Transverse colon (tissue), 4 donors: ENCODE data around the gene FAM83F. TPM values are rescaled to one million over a fixed set of nuclear protein-coding genes. Genes with fewer than 3 reads are reported as not detected.

Source experiments
- DNase-seq: peaks from one replicate; pipeline ENCODE4 v3.0.0-alpha.2; 2019
- H3K27ac ChIP-seq, 4 donors: fragments of 200-600 bp; sonication (generic); 2 replicates each; pipeline ENCODE4 v1.5.1; 2016 to 2018; ENCODE audit warnings: inconsistent platforms in 4 of 4
- H3K27me3 ChIP-seq: fragments of 200-600 bp; sonication (generic); 2 replicates; pipeline ENCODE4 v1.5.1; 2017; ENCODE audit warnings: inconsistent platforms
- H3K36me3 ChIP-seq, 4 donors: fragments of 200-600 bp; sonication (generic); 2 replicates each; pipeline ENCODE4 v1.5.1; 2017 to 2019; ENCODE audit warnings: inconsistent platforms in 4 of 4
- H3K4me1 ChIP-seq, 4 donors: fragments of 200-600 bp; sonication (generic); 2 replicates each; pipeline ENCODE4 v1.5.1; 2017 to 2020; ENCODE audit warnings: inconsistent platforms in 4 of 4
- H3K4me3 ChIP-seq, 4 donors: fragments of 200-600 bp; sonication (generic); 1 replicate in 1 of 4; 2 replicates in 3 of 4; pipeline versions ENCODE4 v1.5.1 to v1.6.1; 2017 to 2019; ENCODE audit warnings: inconsistent platforms in 4 of 4
- H3K9me3 ChIP-seq, 2 donors: fragments of 200-600 bp; sonication (generic); 2 replicates each; pipeline ENCODE4 v1.5.1; 2017 to 2019; ENCODE audit warnings: inconsistent platforms in 2 of 2
- CTCF ChIP-seq, 5 experiments: fragments of 200-600 bp in 3 of 5; fragments of 450-650 bp in 2 of 5; sonication (generic) in 3 of 5; IDR thresholded peaks; 1 replicate in 2 of 5; 2 replicates in 3 of 5; pipeline ENCODE4 v1.5.1; 2016 to 2017; ENCODE audit warnings: antibody characterized with exemption in 5 of 5, inconsistent platforms in 3 of 5, mild to moderate bottlenecking in 2 of 5, moderate library complexity in 1 of 5
- EP300 ChIP-seq: sonication (generic); formaldehyde crosslinking; IDR thresholded peaks from one replicate; pipeline ENCODE4 v1.6.1; 2017; ENCODE audit warnings: antibody characterized with exemption, low read depth
- POLR2A ChIP-seq: fragments of 450-650 bp; IDR thresholded peaks from one replicate; pipeline ENCODE4 v1.6.1; 2016; ENCODE audit warnings: antibody characterized with exemption, mild to moderate bottlenecking, moderate library complexity
- POLR2AphosphoS5 ChIP-seq, 3 donors: sonication (generic); formaldehyde crosslinking; IDR thresholded peaks; one replicate each; pipeline ENCODE4 v1.6.1; 2016; ENCODE audit warnings: antibody characterized with exemption in 3 of 3
- WGBS, 2 donors: methylation state at CpG; one replicate each; pipeline ENCODE4 v1.1.5; 2018; ENCODE audit warnings: low coverage in 1 of 2; 5-methylcytosine and 5-hydroxymethylcytosine counted together
- in situ Hi-C, 4 donors: fragments of 200-750 bp; cut with MboI; loops; one replicate each; pipeline versions ENCODE4 v1.15.0 to v1.15.1; 2017; ENCODE audit warnings: low sequenced_read_pairs in 3 of 4, low pct_ligation_motif_present in 1 of 4, low pct_unique_long_range_greater_than_20kb in 1 of 4
- intact Hi-C: fragments of 100-400 bp; cut with DNase I; formaldehyde crosslinking; loops from one replicate; pipeline ENCODE4 v1.15.1; 2023; ENCODE audit warnings: low total_unique reads
- total RNA-seq, 4 donors: library from RNA; depleted of rRNA; stranded (reverse); fragments of >200 nt; gene quantifications; one replicate each; pipeline ENCODE4 v1.1.0, GENCODE V29; 2016

FAM83F gene
- total RNA-seq, 4 donors from 2014 or later = 18.7 to 36.3 (median 25.4) TPM

GRCh38 chr22:40033586-40034380 is 39.0 kb downstream of the FAM83F start:
- H3K9me3 ChIP-seq = no peaks in the 10 kb centered on the region
- TF ChIP-seq EP300 (no peak), POLR2A (no peak), POLR2AphosphoS5 (IDR thresholded peaks at IDR 0.05) (no peak), CTCF (IDR thresholded peaks at IDR 0.05) (no peak)
- H3K27ac ChIP-seq = no peak overlapping the region
- in situ Hi-C loops (loop anchor here (5.0 to 10.0 kb wide), 4 partner anchors 486 to 499 kb away; partner anchors contain the start of gene RPS19BP1 (in 1 of the 4)), intact Hi-C loops (no loop called here)
- H3K4me1 ChIP-seq = no peaks in the 10 kb centered on the region
- H3K36me3 ChIP-seq = no peaks in the 10 kb centered on the region
- H3K27me3 ChIP-seq = no peaks in the 10 kb centered on the region
- 68% methylated on average over 12 of the region's 12 CpGs; no CpG with 5 or more reads in 1 of the 2 donors for WGBS, 2 donors
- no peak for DNase-seq
- H3K4me3 ChIP-seq = no peak overlapping the region

GRCh38 chr22:40035351-40035750 is 40.6 kb downstream of the FAM83F start:
- in situ Hi-C loops (loop anchor here in 2 of 4 donors (10.0 kb wide), 2 partner anchors 491 to 501 kb away; partner anchors contain the start of gene RPS19BP1 (in 1 of the 2)), intact Hi-C loops (no loop called here)
- no peak for TF ChIP-seq CTCF (IDR thresholded peaks at IDR 0.05)
- TF ChIP-seq EP300 = no peak
- TF ChIP-seq POLR2A = no peak
- TF ChIP-seq POLR2AphosphoS5 (IDR thresholded peaks at IDR 0.05) = no peak
- Histone ChIP-seq H3K36me3 (no peaks in the 10 kb centered on the region), H3K4me3 (no peak overlapping the region), H3K27ac (no peak overlapping the region), H3K27me3 (peaks cover 3% of the 10 kb centered on the region), H3K9me3 (no peaks in the 10 kb centered on the region), H3K4me1 (no peaks in the 10 kb centered on the region)
- no peak for DNase-seq
- WGBS, 2 donors = 78 to 94% methylated on average over 4 to 11 of the region's 11 CpGs

- no peaks in the 10 kb centered on the region for H3K36me3 ChIP-seq
- intact Hi-C loops = no loop called here
- WGBS, 2 donors = 77 to 81% methylated on average over 4 to 6 of the region's 6 CpGs
- H3K4me1 ChIP-seq = peaks cover 0 to 2% (median 0%) of the 10 kb centered on the region in 4 donors
- no peak overlapping the region for H3K27ac ChIP-seq
- TF ChIP-seq POLR2AphosphoS5 (IDR thresholded peaks at IDR 0.05) (no peak), EP300 (no peak), CTCF (IDR thresholded peaks at IDR 0.05) (no peak), POLR2A (no peak)
- peaks cover 3% of the 10 kb centered on the region for H3K27me3 ChIP-seq
- no peaks in the 10 kb centered on the region for H3K9me3 ChIP-seq
- H3K4me3 ChIP-seq = no peak overlapping the region
- DNase-seq = no peak
- in situ Hi-C loops = loop anchor here in 2 of 4 donors (10.0 kb wide), 2 partner anchors 491 to 501 kb away; partner anchors contain the start of gene RPS19BP1 (in 1 of the 2)
These were observed 41.4 kb downstream of the FAM83F start for GRCh38 chr22:40036126-40036525.

GRCh38 chr22:40036591-40037225 is 42.0 kb downstream of the FAM83F start:
- Histone ChIP-seq H3K36me3 (no peaks in the 10 kb centered on the region), H3K27ac (no peak overlapping the region), H3K4me1 (peaks cover 0 to 7% (median 0%) of the 10 kb centered on the region in 4 donors), H3K4me3 (no peak overlapping the region), H3K9me3 (no peaks in the 10 kb centered on the region), H3K27me3 (peaks cover 3% of the 10 kb centered on the region)
- in situ Hi-C loops (loop anchor here in 2 of 4 donors (10.0 kb wide), 2 partner anchors 492 to 502 kb away; partner anchors contain the start of gene RPS19BP1 (in 1 of the 2)), intact Hi-C loops (no loop called here)
- peak; percentile 68 for DNase-seq
- WGBS, 2 donors = 33% methylated on average over 9 of the region's 13 CpGs; no CpG with 5 or more reads in 1 of the 2 donors
- TF ChIP-seq POLR2A (no peak), POLR2AphosphoS5 (IDR thresholded peaks at IDR 0.05) (peak in 1 of 3 donors; percentile 22), CTCF (IDR thresholded peaks at IDR 0.05) (peak; percentile 46 to 63 (median 52)), EP300 (no peak)
